Measurements from ENCODE around the gene GIT2.

DNA sequence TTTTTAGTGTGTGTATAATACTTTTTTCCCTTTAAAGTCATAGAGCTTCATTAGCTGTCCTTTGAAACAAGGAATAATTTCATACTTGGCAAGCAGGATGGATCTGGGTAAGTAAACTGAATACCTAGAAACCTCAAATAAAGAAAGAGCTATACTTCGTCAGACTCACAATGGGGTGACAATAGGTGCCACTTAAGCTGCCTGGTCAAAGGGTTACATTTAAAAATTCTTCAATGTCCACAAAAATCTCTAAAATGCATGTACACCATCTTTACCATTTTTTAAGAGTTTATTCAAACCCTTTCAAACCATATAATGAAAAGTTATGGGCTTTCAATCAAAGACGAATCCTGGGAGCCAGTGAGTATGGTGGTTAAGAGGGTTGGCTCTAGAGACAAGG lies 3.1 kb downstream of the GIT2 start:
- TF ChIP-seq, protein P1, sequence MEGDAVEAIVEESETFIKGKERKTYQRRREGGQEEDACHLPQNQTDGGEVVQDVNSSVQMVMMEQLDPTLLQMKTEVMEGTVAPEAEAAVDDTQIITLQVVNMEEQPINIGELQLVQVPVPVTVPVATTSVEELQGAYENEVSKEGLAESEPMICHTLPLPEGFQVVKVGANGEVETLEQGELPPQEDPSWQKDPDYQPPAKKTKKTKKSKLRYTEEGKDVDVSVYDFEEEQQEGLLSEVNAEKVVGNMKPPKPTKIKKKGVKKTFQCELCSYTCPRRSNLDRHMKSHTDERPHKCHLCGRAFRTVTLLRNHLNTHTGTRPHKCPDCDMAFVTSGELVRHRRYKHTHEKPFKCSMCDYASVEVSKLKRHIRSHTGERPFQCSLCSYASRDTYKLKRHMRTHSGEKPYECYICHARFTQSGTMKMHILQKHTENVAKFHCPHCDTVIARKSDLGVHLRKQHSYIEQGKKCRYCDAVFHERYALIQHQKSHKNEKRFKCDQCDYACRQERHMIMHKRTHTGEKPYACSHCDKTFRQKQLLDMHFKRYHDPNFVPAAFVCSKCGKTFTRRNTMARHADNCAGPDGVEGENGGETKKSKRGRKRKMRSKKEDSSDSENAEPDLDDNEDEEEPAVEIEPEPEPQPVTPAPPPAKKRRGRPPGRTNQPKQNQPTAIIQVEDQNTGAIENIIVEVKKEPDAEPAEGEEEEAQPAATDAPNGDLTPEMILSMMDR (IDR thresholded peaks at IDR 0.05): no peak
- no peak for TF ChIP-seq POLR2A (IDR thresholded peaks at IDR 0.05)

Data from esophagus squamous epithelium (tissue), 4 donors.